Measurements from ENCODE around the gene ELF4.

DNA sequence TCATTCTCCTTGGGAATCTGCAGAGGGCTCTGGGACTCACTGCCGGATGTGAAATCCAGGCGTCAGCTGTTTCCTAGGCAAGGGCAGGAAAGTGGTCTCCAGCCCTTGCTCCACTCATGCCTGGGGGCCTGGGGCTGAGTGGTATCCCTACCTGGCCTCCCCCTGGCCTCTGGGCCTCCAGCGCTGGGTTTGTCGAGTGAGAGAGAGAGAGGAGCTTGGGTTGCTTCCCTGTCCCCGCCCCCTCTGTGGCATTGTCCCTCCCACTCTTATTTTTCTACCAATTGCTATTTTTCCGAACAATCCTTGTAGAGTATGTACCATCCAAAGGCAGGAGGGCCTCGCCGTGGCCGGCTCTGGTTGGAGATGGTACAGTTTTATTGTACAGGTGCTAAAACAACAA, 53.1 kb downstream of the ELF4 start:
- TF ChIP-seq, protein P1, sequence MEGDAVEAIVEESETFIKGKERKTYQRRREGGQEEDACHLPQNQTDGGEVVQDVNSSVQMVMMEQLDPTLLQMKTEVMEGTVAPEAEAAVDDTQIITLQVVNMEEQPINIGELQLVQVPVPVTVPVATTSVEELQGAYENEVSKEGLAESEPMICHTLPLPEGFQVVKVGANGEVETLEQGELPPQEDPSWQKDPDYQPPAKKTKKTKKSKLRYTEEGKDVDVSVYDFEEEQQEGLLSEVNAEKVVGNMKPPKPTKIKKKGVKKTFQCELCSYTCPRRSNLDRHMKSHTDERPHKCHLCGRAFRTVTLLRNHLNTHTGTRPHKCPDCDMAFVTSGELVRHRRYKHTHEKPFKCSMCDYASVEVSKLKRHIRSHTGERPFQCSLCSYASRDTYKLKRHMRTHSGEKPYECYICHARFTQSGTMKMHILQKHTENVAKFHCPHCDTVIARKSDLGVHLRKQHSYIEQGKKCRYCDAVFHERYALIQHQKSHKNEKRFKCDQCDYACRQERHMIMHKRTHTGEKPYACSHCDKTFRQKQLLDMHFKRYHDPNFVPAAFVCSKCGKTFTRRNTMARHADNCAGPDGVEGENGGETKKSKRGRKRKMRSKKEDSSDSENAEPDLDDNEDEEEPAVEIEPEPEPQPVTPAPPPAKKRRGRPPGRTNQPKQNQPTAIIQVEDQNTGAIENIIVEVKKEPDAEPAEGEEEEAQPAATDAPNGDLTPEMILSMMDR (IDR thresholded peaks at IDR 0.05 in 2 of 3, conservative IDR thresholded peaks at IDR 0.05 in 1 of 3; ENCODE audit: borderline replicate concordance in 1 of 3, insufficient read depth in 1 of 3, low read depth in 2 of 3, low read length in 2 of 3), result no peak
- TF ChIP-seq EGR1 (IDR thresholded peaks at IDR 0.05; ENCODE audit: low read depth) (no peak), POLR2A (IDR thresholded peaks at IDR 0.05; ENCODE audit: borderline replicate concordance, extremely low read depth, insufficient read depth, insufficient read length) (no peak), YY1 (IDR thresholded peaks at IDR 0.05; ENCODE audit: extremely low read depth, insufficient replicate concordance, low read depth, low read length) (no peak)
- TF ChIP-seq, protein P2, sequence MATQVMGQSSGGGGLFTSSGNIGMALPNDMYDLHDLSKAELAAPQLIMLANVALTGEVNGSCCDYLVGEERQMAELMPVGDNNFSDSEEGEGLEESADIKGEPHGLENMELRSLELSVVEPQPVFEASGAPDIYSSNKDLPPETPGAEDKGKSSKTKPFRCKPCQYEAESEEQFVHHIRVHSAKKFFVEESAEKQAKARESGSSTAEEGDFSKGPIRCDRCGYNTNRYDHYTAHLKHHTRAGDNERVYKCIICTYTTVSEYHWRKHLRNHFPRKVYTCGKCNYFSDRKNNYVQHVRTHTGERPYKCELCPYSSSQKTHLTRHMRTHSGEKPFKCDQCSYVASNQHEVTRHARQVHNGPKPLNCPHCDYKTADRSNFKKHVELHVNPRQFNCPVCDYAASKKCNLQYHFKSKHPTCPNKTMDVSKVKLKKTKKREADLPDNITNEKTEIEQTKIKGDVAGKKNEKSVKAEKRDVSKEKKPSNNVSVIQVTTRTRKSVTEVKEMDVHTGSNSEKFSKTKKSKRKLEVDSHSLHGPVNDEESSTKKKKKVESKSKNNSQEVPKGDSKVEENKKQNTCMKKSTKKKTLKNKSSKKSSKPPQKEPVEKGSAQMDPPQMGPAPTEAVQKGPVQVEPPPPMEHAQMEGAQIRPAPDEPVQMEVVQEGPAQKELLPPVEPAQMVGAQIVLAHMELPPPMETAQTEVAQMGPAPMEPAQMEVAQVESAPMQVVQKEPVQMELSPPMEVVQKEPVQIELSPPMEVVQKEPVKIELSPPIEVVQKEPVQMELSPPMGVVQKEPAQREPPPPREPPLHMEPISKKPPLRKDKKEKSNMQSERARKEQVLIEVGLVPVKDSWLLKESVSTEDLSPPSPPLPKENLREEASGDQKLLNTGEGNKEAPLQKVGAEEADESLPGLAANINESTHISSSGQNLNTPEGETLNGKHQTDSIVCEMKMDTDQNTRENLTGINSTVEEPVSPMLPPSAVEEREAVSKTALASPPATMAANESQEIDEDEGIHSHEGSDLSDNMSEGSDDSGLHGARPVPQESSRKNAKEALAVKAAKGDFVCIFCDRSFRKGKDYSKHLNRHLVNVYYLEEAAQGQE (IDR thresholded peaks at IDR 0.05; ENCODE audit: low read depth), result no peak
- TF ChIP-seq, protein P3, sequence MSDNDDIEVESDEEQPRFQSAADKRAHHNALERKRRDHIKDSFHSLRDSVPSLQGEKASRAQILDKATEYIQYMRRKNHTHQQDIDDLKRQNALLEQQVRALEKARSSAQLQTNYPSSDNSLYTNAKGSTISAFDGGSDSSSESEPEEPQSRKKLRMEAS (IDR thresholded peaks at IDR 0.05), result no peak
